Measurements from ENCODE around the gene TMEM204. TPM values are rescaled to one million over a fixed set of nuclear protein-coding genes. Genes with fewer than 3 reads are reported as not detected.
"Not testable (repeated sequence)": the region's sequence is repeated elsewhere in the genome, so short reads cannot be mapped to it uniquely, and the experiment has no call there.

TMEM204 gene
- total RNA-seq, 4 donors from 2014 or later, result 7.6 to 26.6 (median 18.8) TPM

DNA sequence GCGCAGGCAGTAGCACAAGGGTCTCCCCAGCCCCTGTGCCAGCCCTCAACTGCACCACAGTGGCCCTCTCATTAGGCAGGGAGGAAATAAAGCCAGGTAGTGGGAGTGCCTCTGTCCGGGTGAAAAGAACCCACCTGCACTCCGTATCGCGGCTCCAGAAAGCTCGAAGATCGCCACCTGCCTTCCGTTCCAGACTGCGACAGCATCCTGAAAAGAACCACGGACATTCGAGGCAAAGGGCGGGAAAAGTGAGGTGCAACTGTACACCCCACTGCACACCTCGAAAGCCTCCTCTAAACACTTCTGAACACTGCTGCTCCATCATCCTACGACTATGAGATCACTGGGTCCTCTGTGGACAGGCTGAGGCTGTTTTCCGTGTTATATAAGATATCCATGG, 49.7 kb downstream of the TMEM204 start:
- H3K27me3 ChIP-seq, result no peaks in the 10 kb centered on the region
- H3K4me3 ChIP-seq, result no peak overlapping the region
- H3K27ac ChIP-seq, result no peak overlapping the region
- H3K9me3 ChIP-seq, result no peaks in the 10 kb centered on the region
- no peak for DNase-seq (ENCODE audit: low spot score in 2 of 2)
- WGBS, result 84% methylated on average over 14 of the region's 15 CpGs
- H3K36me3 ChIP-seq, result peaks cover 73% of the 10 kb centered on the region
- H3K4me1 ChIP-seq, result no peaks in the 10 kb centered on the region
- TF ChIP-seq POLR2AphosphoS5 (IDR thresholded peaks at IDR 0.05) (no peak), POLR2A (IDR thresholded peaks at IDR 0.05) (no peak), EP300 (IDR thresholded peaks at IDR 0.05) (no peak)
- TF ChIP-seq, protein P1, sequence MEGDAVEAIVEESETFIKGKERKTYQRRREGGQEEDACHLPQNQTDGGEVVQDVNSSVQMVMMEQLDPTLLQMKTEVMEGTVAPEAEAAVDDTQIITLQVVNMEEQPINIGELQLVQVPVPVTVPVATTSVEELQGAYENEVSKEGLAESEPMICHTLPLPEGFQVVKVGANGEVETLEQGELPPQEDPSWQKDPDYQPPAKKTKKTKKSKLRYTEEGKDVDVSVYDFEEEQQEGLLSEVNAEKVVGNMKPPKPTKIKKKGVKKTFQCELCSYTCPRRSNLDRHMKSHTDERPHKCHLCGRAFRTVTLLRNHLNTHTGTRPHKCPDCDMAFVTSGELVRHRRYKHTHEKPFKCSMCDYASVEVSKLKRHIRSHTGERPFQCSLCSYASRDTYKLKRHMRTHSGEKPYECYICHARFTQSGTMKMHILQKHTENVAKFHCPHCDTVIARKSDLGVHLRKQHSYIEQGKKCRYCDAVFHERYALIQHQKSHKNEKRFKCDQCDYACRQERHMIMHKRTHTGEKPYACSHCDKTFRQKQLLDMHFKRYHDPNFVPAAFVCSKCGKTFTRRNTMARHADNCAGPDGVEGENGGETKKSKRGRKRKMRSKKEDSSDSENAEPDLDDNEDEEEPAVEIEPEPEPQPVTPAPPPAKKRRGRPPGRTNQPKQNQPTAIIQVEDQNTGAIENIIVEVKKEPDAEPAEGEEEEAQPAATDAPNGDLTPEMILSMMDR (IDR thresholded peaks at IDR 0.05), result no peak

DNA sequence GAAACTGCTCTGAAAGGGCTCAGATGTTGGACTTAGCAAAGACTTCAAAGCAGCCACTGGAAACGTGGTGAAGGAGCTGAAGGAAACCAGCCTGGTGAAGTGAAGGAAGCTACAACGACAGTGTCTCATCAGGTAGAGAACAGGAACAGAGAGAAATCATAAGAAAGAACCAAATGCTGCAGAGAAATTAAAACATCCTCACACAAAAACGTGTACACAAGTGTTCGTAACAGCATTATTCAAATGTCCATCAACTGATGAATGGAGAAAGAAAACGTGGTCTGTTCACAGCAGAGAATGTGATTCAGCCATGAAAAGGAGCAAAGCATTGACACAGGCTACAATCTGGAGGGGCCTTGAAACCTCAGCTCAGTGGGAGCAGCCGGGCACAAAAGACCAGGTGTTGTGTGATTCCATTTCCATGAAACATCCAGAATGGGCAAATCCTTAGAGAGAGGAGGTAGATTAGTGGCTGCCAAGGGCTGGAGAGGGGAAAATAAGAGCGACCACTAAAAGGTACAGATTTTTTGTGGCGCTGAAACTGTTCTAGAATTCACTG, 51.5 kb downstream of the TMEM204 start:
- TF ChIP-seq, protein P1 (IDR thresholded peaks at IDR 0.05), result no peak
- no peak for TF ChIP-seq POLR2AphosphoS5 (IDR thresholded peaks at IDR 0.05)
- TF ChIP-seq POLR2A (IDR thresholded peaks at IDR 0.05), result no peak
- no peak for TF ChIP-seq EP300 (IDR thresholded peaks at IDR 0.05)
- Histone ChIP-seq H3K4me1 (no peaks in the 10 kb centered on the region), H3K36me3 (peaks cover 65% of the 10 kb centered on the region), H3K9me3 (no peaks in the 10 kb centered on the region), H3K27ac (no peak overlapping the region), H3K27me3 (no peaks in the 10 kb centered on the region), H3K4me3 (no peak overlapping the region)
- no peak for DNase-seq (ENCODE audit: low spot score in 2 of 2)
- 83% methylated on average over 8 of the region's 8 CpGs for WGBS

DNA sequence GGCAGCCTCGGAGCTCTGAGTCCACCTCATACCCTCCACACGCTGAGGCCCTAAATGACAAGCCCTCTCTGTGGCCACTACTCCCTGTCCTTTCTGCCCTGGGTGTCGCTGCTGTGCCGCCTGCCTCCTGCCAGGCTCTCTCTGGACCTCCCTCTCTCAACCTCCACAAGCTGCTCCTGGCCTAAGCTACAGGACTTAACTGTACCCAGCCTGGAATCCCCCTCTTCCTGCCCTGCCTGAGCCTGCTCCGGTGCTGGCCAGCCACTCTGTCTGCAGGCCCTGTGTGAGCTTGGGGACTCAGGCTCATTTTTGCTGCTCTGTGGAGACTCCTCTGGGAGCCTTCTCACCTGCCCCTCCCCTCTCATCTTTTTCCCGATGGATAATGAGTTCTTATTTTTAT, 56.9 kb downstream of the TMEM204 start:
- DNase-seq (ENCODE audit: low spot score in 2 of 2), result no peak
- 89% methylated on average over 6 of the region's 6 CpGs for WGBS
- no peak for TF ChIP-seq POLR2AphosphoS5 (IDR thresholded peaks at IDR 0.05)
- no peak for TF ChIP-seq POLR2A (IDR thresholded peaks at IDR 0.05)
- no peak for TF ChIP-seq EP300 (IDR thresholded peaks at IDR 0.05)
- TF ChIP-seq, protein P1 (IDR thresholded peaks at IDR 0.05), result no peak
- no peaks in the 10 kb centered on the region for H3K9me3 ChIP-seq
- no peak overlapping the region for H3K4me3 ChIP-seq
- H3K27me3 ChIP-seq, result no peaks in the 10 kb centered on the region
- H3K36me3 ChIP-seq, result peaks cover 36% of the 10 kb centered on the region
- no peaks in the 10 kb centered on the region for H3K4me1 ChIP-seq
- no peak overlapping the region for H3K27ac ChIP-seq

DNA sequence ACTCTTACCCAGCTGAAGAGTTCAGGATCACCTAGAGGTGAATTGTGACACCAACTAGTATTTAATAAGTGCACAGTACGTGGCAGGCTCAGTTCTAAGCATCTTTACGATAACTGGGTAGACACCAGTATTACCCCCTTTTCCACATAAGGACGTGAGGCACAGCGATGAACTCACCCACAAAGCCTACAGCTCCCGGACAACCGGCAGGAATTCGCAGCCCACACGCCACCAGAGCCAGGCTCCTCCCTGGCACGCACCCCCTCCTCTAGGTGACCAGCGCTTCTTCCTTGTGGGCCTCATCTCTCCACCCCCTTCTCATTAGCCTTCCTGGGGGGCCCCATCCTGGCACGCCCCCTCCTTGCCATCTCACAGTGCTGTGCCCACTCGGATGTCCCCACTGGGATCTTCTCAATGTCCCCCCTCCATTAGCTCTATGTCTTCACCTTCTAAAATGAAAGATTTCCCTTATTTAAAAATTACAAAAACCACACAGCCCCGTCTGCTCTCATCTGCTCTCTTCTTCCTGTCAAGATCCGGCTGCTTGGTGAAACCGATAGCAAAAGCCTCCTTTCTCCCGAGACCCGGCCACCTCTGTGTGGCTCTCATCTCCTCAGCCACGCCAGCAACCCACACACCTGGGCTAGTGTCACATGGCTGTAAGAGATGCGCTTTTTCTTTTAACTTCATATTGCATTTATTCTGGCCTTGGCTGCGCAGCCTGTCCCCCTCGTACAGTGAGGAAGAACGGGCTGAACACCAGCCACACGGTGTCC, 57.7 kb downstream of the TMEM204 start:
- Histone ChIP-seq H3K4me1 (no peaks in the 10 kb centered on the region), H3K27ac (no peak overlapping the region), H3K36me3 (peaks cover 32% of the 10 kb centered on the region), H3K27me3 (no peaks in the 10 kb centered on the region), H3K4me3 (no peak overlapping the region), H3K9me3 (no peaks in the 10 kb centered on the region)
- no peak for DNase-seq (ENCODE audit: low spot score in 2 of 2)
- TF ChIP-seq EP300 (IDR thresholded peaks at IDR 0.05) (no peak), POLR2AphosphoS5 (IDR thresholded peaks at IDR 0.05) (no peak), POLR2A (IDR thresholded peaks at IDR 0.05) (no peak)
- TF ChIP-seq, protein P1 (IDR thresholded peaks at IDR 0.05), result no peak
- 90% methylated on average over 23 of the region's 23 CpGs for WGBS

DNA sequence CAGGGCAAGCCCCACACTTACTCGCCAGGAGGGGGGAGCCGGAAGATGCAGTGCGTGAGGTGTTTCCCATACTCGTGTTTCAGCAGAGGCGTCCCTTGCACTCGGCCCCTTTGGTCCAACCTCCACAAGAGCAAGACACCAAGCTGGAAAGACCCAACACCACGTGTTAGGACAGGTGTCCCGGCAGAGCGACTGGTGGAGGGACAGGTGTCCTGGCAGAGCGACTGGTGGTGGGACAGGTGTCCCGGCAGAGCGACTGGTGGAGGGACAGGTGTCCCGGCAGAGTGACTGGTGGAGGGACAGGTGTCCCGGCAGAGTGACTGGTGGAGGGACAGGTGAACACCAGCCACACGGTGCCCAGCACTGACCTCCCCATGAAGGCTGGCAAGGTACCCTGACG, 59.0 kb downstream of the TMEM204 start:
- no peak overlapping the region for H3K4me3 ChIP-seq
- no peak for DNase-seq (ENCODE audit: low spot score in 2 of 2)
- no peak overlapping the region for H3K27ac ChIP-seq
- WGBS, result 93% methylated on average over 14 of the region's 16 CpGs
- H3K36me3 ChIP-seq, result peaks cover 25% of the 10 kb centered on the region
- H3K4me1 ChIP-seq, result no peaks in the 10 kb centered on the region
- TF ChIP-seq, protein P1 (IDR thresholded peaks at IDR 0.05), result no peak
- TF ChIP-seq EP300 (IDR thresholded peaks at IDR 0.05), result no peak
- TF ChIP-seq POLR2AphosphoS5 (IDR thresholded peaks at IDR 0.05), result no peak
- no peak for TF ChIP-seq POLR2A (IDR thresholded peaks at IDR 0.05)
- H3K9me3 ChIP-seq, result no peaks in the 10 kb centered on the region
- H3K27me3 ChIP-seq, result no peaks in the 10 kb centered on the region

DNA sequence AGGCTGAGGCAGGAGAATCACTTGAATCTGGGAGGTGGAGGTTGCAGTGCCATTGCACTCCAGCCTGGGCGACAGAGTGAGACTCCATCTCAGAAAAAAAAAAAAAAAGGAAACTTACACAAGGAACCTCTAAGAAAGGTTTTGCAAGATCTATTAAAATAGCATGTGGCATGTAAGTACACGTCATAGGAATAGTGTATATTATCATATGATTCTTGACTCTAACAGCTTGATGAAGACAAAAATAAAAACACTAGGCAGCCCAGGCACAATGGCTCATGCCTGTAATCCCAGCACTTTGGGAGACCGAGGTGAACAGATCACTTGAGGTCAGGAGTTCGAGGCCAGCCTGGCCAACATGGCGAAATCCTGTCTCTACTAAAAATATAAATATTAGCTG, 62.0 kb downstream of the TMEM204 start:
- H3K4me3 ChIP-seq; H3K27ac ChIP-seq; H3K9me3 ChIP-seq; H3K27me3 ChIP-seq; DNase-seq (ENCODE audit: low spot score in 2 of 2); H3K4me1 ChIP-seq: not testable (repeated sequence)
- 54% methylated on average over 5 of the region's 5 CpGs for WGBS
- peaks cover 16% of the 10 kb centered on the region for H3K36me3 ChIP-seq

All from suprapubic skin (tissue), 4 donors.